Brain microvascular endothelial cell (primary cell): Measurements from ENCODE around the gene DOK4.

ENCODE experiments used
- DNase-seq: peaks from one replicate; pipeline ENCODE4 v3.0.0-alpha.2; 2020
- H3K27ac ChIP-seq: fragments of 250-450 bp; sonication (Bioruptor Pico); 2 replicates; pipeline ENCODE4 v1.5.1; 2020; ENCODE audit warnings: mild to moderate bottlenecking, moderate library complexity
- H3K27me3 ChIP-seq: fragments of 250-450 bp; sonication (Bioruptor Pico); replicated peaks from 2 replicates; pipeline ENCODE4 v1.5.1; 2020; ENCODE audit warnings: mild to moderate bottlenecking
- H3K36me3 ChIP-seq: fragments of 250-450 bp; sonication (Bioruptor Pico); replicated peaks from 2 replicates; pipeline ENCODE4 v1.5.1; 2020; ENCODE audit warnings: mild to moderate bottlenecking
- H3K4me3 ChIP-seq: 2 replicates; pipeline ENCODE4 v1.5.1; 2011; ENCODE audit warnings: low read depth, mild to moderate bottlenecking, control low read depth, low read length, moderate library complexity
- CTCF ChIP-seq: IDR thresholded peaks from 2 replicates; pipeline ENCODE4 v1.5.1; 2011; ENCODE audit warnings: low read depth, mild to moderate bottlenecking, moderate library complexity, low read length, control low read depth, inconsistent platforms; ENCODE audit errors: missing control alignments
- in situ Hi-C: cut with HindIII; loops from 2 replicates; pipeline ENCODE4 v1.10.0; 2017; ENCODE audit warnings: low sequenced_read_pairs, low pct_ligation_motif_present

DOK4 gene

GRCh38 chr16:57513371-57514102, 27.2 kb upstream of the DOK4 start:
- Histone ChIP-seq H3K27me3 (no peaks in the 10 kb centered on the region), H3K27ac (no peak overlapping the region), H3K4me3 (no peak overlapping the region), H3K36me3 (peaks cover 3% of the 10 kb centered on the region)
- no peak for TF ChIP-seq CTCF
- DNase-seq = no peak
- in situ Hi-C loops = no loop called here

GRCh38 chr16:57512296-57513001, 26.2 kb upstream of the DOK4 start:
- no peak for TF ChIP-seq CTCF
- H3K27ac ChIP-seq = no peak overlapping the region
- no peak for DNase-seq

GRCh38 chr16:57510016-57510871, 24.0 kb upstream of the DOK4 start:
- no peaks in the 10 kb centered on the region for H3K36me3 ChIP-seq
- no peak for TF ChIP-seq CTCF
- H3K27ac ChIP-seq = no peak overlapping the region
- in situ Hi-C loops = no loop called here
- no peak overlapping the region for H3K4me3 ChIP-seq
- DNase-seq = no peak
- H3K27me3 ChIP-seq = no peaks in the 10 kb centered on the region

More at GRCh38 chr16:57512296-57513001, 26.2 kb upstream of the DOK4 start:
- no peaks in the 10 kb centered on the region for H3K36me3 ChIP-seq
- no peaks in the 10 kb centered on the region for H3K27me3 ChIP-seq
- in situ Hi-C loops = no loop called here
- no peak overlapping the region for H3K4me3 ChIP-seq

GRCh38 chr16:57509231-57509923, 23.1 kb upstream of the DOK4 start:
- in situ Hi-C loops = no loop called here
- TF ChIP-seq CTCF = no peak
- Histone ChIP-seq H3K36me3 (no peaks in the 10 kb centered on the region), H3K27ac (no peak overlapping the region), H3K4me3 (no peak overlapping the region), H3K27me3 (no peaks in the 10 kb centered on the region)
- DNase-seq = no peak

- no peak for TF ChIP-seq CTCF
- Histone ChIP-seq H3K36me3 (no peaks in the 10 kb centered on the region), H3K27me3 (no peaks in the 10 kb centered on the region), H3K27ac (no peak overlapping the region), H3K4me3 (no peak overlapping the region)
- in situ Hi-C loops = no loop called here
- no peak for DNase-seq
These were observed 21.7 kb upstream of the DOK4 start for GRCh38 chr16:57508035-57508425.
